Neural progenitor cell (in vitro differentiated cells): ENCODE results near the gene CDK7. TPM values are rescaled to one million over a fixed set of nuclear protein-coding genes. Genes with fewer than 3 reads are reported as not detected.
A peak's percentile ranks its signal among the peaks of the same experiment; 100 is the strongest.

Experiments used
- DNase-seq: peaks from one replicate; pipeline ENCODE4 v3.0.0-alpha.2; 2016; ENCODE audit warnings: low spot score
- H2AFZ ChIP-seq: fragments of 200-600 bp; sonication (generic); replicated peaks from 2 replicates; pipeline ENCODE4 v1.6.1; 2016; ENCODE audit warnings: antibody characterized with exemption
- H3F3A ChIP-seq: fragments of 200-600 bp; sonication (generic); 2 replicates; pipeline ENCODE4 v1.6.1; 2016; ENCODE audit warnings: antibody characterized with exemption, low read depth
- H3K27ac ChIP-seq: fragments of 200-600 bp; sonication (generic); 2 replicates; pipeline ENCODE4 v1.5.1; 2016; ENCODE audit warnings: mild to moderate bottlenecking
- H3K27me3 ChIP-seq: fragments of 200-600 bp; sonication (generic); 2 replicates; pipeline ENCODE4 v1.6.1; 2016; ENCODE audit warnings: mild to moderate bottlenecking, moderate library complexity
- H3K36me3 ChIP-seq: fragments of 200-600 bp; sonication (generic); 2 replicates; pipeline ENCODE4 v1.5.1; 2016
- H3K4me1 ChIP-seq: fragments of 200-600 bp; sonication (generic); 2 replicates; pipeline ENCODE4 v1.6.1; 2016; ENCODE audit warnings: mixed run types
- H3K4me2 ChIP-seq: fragments of 200-600 bp; sonication (generic); 2 replicates; pipeline ENCODE4 v1.6.1; 2016
- H3K4me3 ChIP-seq: fragments of 200-600 bp; sonication (generic); 2 replicates; pipeline ENCODE4 v1.5.1; 2016
- H3K79me2 ChIP-seq: fragments of 200-600 bp; sonication (generic); 2 replicates; pipeline ENCODE4 v1.6.1; 2016; ENCODE audit warnings: low read depth
- H3K9ac ChIP-seq: fragments of 200-600 bp; sonication (generic); 2 replicates; pipeline ENCODE4 v1.6.1; 2016
- H3K9me3 ChIP-seq: fragments of 200-600 bp; sonication (generic); 2 replicates; pipeline ENCODE4 v1.5.1; 2016; ENCODE audit warnings: low read depth
- H4K20me1 ChIP-seq: fragments of 200-600 bp; sonication (generic); 2 replicates; pipeline ENCODE4 v1.6.1; 2016; ENCODE audit warnings: low read depth
- H3K27ac Mint-ChIP-seq: 3 replicates; pipeline ENCODE4 v1.8.0; 2021; ENCODE audit warnings: mixed read lengths
- H3K27me3 Mint-ChIP-seq: 2 replicates; pipeline ENCODE4 v1.8.0; 2022; ENCODE audit warnings: low read depth, mild to moderate bottlenecking, inconsistent platforms, moderate library complexity, mixed read lengths; ENCODE audit not compliant: insufficient read depth
- H3K36me3 Mint-ChIP-seq: 3 replicates; pipeline ENCODE4 v1.8.0; 2021; ENCODE audit warnings: mixed read lengths
- H3K4me1 Mint-ChIP-seq: 3 replicates; pipeline ENCODE4 v1.8.0; 2021; ENCODE audit warnings: mixed read lengths
- H3K4me3 Mint-ChIP-seq: 3 replicates; pipeline ENCODE4 v1.8.0; 2021; ENCODE audit warnings: mild to moderate bottlenecking, moderate library complexity, mixed read lengths
- H3K9me3 Mint-ChIP-seq: 3 replicates; pipeline ENCODE4 v1.8.0; 2020; ENCODE audit warnings: mixed read lengths
- EZH2 ChIP-seq: fragments of 200-600 bp; sonication (generic); IDR thresholded peaks from 2 replicates; pipeline ENCODE4 v1.6.1; 2017; ENCODE audit warnings: antibody characterized with exemption, mild to moderate bottlenecking, moderate library complexity
- EZH2phosphoT487 ChIP-seq: fragments of 200-600 bp; sonication (generic); IDR thresholded peaks from 2 replicates; pipeline ENCODE4 v1.6.1; 2017; ENCODE audit warnings: antibody characterized with exemption
- total RNA-seq: library from RNA; depleted of rRNA; stranded (reverse); fragments of >200 nt; gene quantifications from 2 replicates; pipeline ENCODE4 v1.2.3, GENCODE V29; 2015; ENCODE audit warnings: low replicate concordance
- TF ChIP-seq, protein P1 (sequence below): fragments of 200-600 bp; sonication (generic); IDR thresholded peaks from 2 replicates; pipeline ENCODE4 v1.5.1; 2017; ENCODE audit warnings: antibody characterized with exemption, mild to moderate bottlenecking

The CDK7 gene
- total RNA-seq, 1 donor from 2014 or later: 57.3 TPM

DNA sequence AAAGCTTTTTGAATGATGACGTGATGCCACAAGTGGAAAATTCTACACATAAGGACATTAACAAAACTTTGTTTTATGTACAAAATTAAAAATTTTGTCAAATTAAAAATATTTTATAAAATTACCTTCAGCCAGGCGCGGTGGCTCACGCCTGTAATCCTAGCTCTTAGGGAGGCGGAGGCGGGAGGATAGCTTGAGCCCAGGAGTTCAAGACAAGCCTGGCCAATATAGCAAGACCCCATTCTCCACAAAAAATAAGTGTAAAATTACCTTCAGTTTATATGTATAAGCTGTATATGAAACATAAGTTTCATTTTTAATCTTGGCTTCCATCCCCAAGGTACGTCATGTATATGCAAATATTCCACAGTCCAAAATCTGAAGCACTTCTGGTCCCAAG lies 40.9 kb downstream of the CDK7 start:
- Mint-ChIP-seq H3K4me3 (no peak overlapping the region), H3K4me1 (no peaks in the 10 kb centered on the region), H3K9me3 (no peaks in the 10 kb centered on the region), H3K27me3 (peaks cover 2% of the 10 kb centered on the region), H3K27ac (no peak overlapping the region), H3K36me3 (peaks cover 19% of the 10 kb centered on the region)
- H3K9ac ChIP-seq: no peak overlapping the region
- no peak for DNase-seq
- no peak overlapping the region for H3K4me3 ChIP-seq
- H2AFZ ChIP-seq: no peak overlapping the region
- peaks cover 3% of the 10 kb centered on the region for H4K20me1 ChIP-seq
- H3F3A ChIP-seq: no peaks in the 10 kb centered on the region
- no peaks in the 10 kb centered on the region for H3K79me2 ChIP-seq
- no peaks in the 10 kb centered on the region for H3K36me3 ChIP-seq
- no peaks in the 10 kb centered on the region for H3K9me3 ChIP-seq
- TF ChIP-seq EZH2: no peak
- TF ChIP-seq, protein P1, sequence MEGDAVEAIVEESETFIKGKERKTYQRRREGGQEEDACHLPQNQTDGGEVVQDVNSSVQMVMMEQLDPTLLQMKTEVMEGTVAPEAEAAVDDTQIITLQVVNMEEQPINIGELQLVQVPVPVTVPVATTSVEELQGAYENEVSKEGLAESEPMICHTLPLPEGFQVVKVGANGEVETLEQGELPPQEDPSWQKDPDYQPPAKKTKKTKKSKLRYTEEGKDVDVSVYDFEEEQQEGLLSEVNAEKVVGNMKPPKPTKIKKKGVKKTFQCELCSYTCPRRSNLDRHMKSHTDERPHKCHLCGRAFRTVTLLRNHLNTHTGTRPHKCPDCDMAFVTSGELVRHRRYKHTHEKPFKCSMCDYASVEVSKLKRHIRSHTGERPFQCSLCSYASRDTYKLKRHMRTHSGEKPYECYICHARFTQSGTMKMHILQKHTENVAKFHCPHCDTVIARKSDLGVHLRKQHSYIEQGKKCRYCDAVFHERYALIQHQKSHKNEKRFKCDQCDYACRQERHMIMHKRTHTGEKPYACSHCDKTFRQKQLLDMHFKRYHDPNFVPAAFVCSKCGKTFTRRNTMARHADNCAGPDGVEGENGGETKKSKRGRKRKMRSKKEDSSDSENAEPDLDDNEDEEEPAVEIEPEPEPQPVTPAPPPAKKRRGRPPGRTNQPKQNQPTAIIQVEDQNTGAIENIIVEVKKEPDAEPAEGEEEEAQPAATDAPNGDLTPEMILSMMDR: no peak
- no peak for TF ChIP-seq EZH2phosphoT487
- H3K4me1 ChIP-seq: no peaks in the 10 kb centered on the region
- no peak overlapping the region for H3K4me2 ChIP-seq
- no peak overlapping the region for H3K27ac ChIP-seq
- no peaks in the 10 kb centered on the region for H3K27me3 ChIP-seq

DNA sequence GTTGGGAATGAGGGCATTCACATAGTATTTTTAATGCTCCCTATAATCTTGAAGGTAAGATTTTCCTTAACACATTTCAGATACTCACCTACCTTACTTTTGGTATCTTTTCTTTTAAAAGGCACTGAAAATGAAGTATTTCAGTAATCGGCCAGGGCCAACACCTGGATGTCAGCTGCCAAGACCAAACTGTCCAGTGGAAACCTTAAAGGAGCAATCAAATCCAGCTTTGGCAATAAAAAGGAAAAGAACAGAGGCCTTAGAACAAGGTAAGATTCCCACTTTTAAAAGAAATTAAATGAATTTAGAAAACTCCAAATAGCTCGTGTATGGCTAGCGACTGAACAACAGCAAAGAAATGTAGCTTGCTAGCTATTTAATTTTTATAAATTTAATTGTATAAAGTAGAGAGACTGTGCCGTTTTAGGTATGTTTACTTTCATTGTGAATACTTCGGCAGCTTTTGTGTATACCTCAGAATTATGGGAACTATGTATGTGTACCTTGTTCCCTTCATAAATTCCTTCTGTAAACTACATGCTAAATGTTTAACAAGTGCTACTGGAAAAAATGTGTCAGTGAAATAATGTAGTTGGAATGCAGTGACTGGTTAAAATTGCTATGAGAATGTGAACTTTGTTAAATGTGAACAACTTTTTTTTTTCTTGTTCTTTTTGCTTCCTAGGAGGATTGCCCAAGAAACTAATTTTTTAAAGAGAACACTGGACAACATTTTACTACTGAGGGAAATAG lies 41.9 kb downstream of the CDK7 start:
- Histone ChIP-seq H3K27me3 (no peaks in the 10 kb centered on the region), H3K4me2 (no peak overlapping the region), H3K4me1 (no peaks in the 10 kb centered on the region), H3K27ac (no peak overlapping the region), H3K79me2 (no peaks in the 10 kb centered on the region), H3F3A (peaks cover 5% of the 10 kb centered on the region), H4K20me1 (peaks cover 3% of the 10 kb centered on the region), H3K9ac (no peak overlapping the region), H3K4me3 (no peak overlapping the region), H3K9me3 (no peaks in the 10 kb centered on the region), H2AFZ (no peak overlapping the region), H3K36me3 (no peaks in the 10 kb centered on the region)
- no peak for DNase-seq
- Mint-ChIP-seq H3K36me3 (peaks cover 19% of the 10 kb centered on the region), H3K9me3 (no peaks in the 10 kb centered on the region), H3K27me3 (peaks cover 2% of the 10 kb centered on the region), H3K4me1 (no peaks in the 10 kb centered on the region), H3K27ac (no peak overlapping the region), H3K4me3 (no peak overlapping the region)
- TF ChIP-seq, protein P1: no peak
- no peak for TF ChIP-seq EZH2
- TF ChIP-seq EZH2phosphoT487: no peak

DNA sequence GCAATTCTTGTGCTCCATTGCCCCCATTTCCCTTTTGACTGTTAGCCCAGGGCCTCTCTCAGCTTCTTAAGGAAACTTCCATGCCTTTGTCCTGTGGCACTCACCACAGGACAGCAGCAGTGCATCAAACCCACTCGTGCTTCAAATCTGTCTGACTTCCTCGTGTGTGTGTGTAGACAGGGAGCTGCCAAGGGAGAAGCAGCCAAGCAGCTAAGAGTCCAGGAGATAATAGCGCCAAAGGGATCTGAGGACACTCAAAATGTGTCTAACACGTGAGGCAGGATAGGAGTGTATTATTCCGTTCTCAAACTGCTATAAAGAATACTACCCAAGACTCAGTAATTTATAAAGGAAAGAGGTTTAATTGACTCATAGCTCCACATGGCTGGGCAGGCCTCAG lies 44.8 kb downstream of the CDK7 start:
- DNase-seq: no peak
- Histone ChIP-seq H3K4me2 (no peak overlapping the region), H3K36me3 (no peaks in the 10 kb centered on the region), H3K4me1 (no peaks in the 10 kb centered on the region), H3F3A (peaks cover 5% of the 10 kb centered on the region), H4K20me1 (no peaks in the 10 kb centered on the region), H2AFZ (no peak overlapping the region), H3K27ac (no peak overlapping the region), H3K4me3 (no peak overlapping the region), H3K79me2 (no peaks in the 10 kb centered on the region), H3K27me3 (no peaks in the 10 kb centered on the region), H3K9ac (no peak overlapping the region), H3K9me3 (no peaks in the 10 kb centered on the region)
- Mint-ChIP-seq H3K4me1 (peaks cover 3% of the 10 kb centered on the region), H3K9me3 (no peaks in the 10 kb centered on the region), H3K27me3 (peaks cover 2% of the 10 kb centered on the region), H3K27ac (peak overlapping the region; percentile 76), H3K4me3 (no peak overlapping the region), H3K36me3 (peaks cover 15% of the 10 kb centered on the region)
- no peak for TF ChIP-seq EZH2phosphoT487
- TF ChIP-seq, protein P1: no peak
